ENCODE measurements around the gene LMNA. TPM values are rescaled to one million over a fixed set of nuclear protein-coding genes. Genes with fewer than 3 reads are reported as not detected.

Gene LMNA
- total RNA-seq, 2 experiments from 2014 or later = 6.5 to 14.3 TPM

- ChIA-PET POLR2A (interaction anchor here (0.6 to 2.3 kb wide), 9 partner anchors 10 to 351 kb away, joined by 3 to 11 read pairs (median 4); partner anchors contain the start of genes CCT3, SLC25A44, SMG5 and TSACC), CTCF (ENCODE audit: unreplicated experiment) (interaction anchor here (1.0 to 1.4 kb wide), 2 partner anchors 74 to 76 kb away, joined by 3 to 9 read pairs; no protein-coding TSS in a partner anchor)
- Histone ChIP-seq H3K9me3 (ENCODE audit: low read length) (no peaks in the 10 kb centered on the region), H4K20me1 (ENCODE audit: insufficient read depth, low read length) (no peaks in the 10 kb centered on the region), H3K4me1 (ENCODE audit: insufficient read depth, low read length, poor library complexity, severe bottlenecking) (peaks cover 74% of the 10 kb centered on the region), H3K36me3 (ENCODE audit: insufficient read depth, low read length) (peaks cover 8% of the 10 kb centered on the region; the same call in 1 of the 2 replicates), H3K79me2 (ENCODE audit: insufficient read depth, low read depth, low read length) (peaks cover 47% of the 10 kb centered on the region; the same call in 1 of the 2 replicates), H3K4me3 (ENCODE audit: low read depth, low read length, poor library complexity, severe bottlenecking) (peak overlapping the region; percentile 78), H2AFZ (ENCODE audit: low read length) (no peak overlapping the region), H3K27ac (ENCODE audit: low read depth, low read length, poor library complexity, severe bottlenecking) (peak overlapping the region; percentile 95), H3K4me2 (ENCODE audit: low read length) (peak overlapping the region; percentile 85), H3K9me2 (ENCODE audit: insufficient read depth, low read length) (no peaks in the 10 kb centered on the region)
- intact Hi-C loops (cut with micrococcal nuclease; ENCODE audit: unreplicated experiment) = loop anchor here (1.0 to 5.0 kb wide), 3 partner anchors 43 to 342 kb away; partner anchors contain the start of genes CCT3 and TSACC
- TF ChIP-seq EZH2phosphoT487 (IDR thresholded peaks at IDR 0.05; ENCODE audit: borderline replicate concordance, low read depth, low read length) = no peak
- TF ChIP-seq CTCF (conservative IDR thresholded peaks at IDR 0.05; ENCODE audit: low read length) = no peak
- BruUV-seq (replicated peaks) = no TSS peak
- peak; percentile 56 for DNase-seq (ENCODE audit: low spot score)
Measured at GRCh38 chr1:156150333-156151011, 36.0 kb downstream of the LMNA start.

- DNase-seq (ENCODE audit: low spot score) = peak; percentile 73
- Histone ChIP-seq H4K20me1 (ENCODE audit: insufficient read depth, low read length) (no peaks in the 10 kb centered on the region), H3K4me2 (ENCODE audit: low read length) (peak overlapping the region; percentile 85), H3K79me2 (ENCODE audit: insufficient read depth, low read depth, low read length) (peaks cover 54% of the 10 kb centered on the region), H3K9me2 (ENCODE audit: insufficient read depth, low read length) (no peaks in the 10 kb centered on the region), H3K36me3 (ENCODE audit: insufficient read depth, low read length) (peaks cover 11% of the 10 kb centered on the region; the same call in 1 of the 2 replicates), H2AFZ (ENCODE audit: low read length) (no peak overlapping the region), H3K27ac (ENCODE audit: low read depth, low read length, poor library complexity, severe bottlenecking) (peak overlapping the region; percentile 95), H3K4me1 (ENCODE audit: insufficient read depth, low read length, poor library complexity, severe bottlenecking) (peaks cover 79% of the 10 kb centered on the region), H3K9me3 (ENCODE audit: low read length) (no peaks in the 10 kb centered on the region), H3K4me3 (ENCODE audit: low read depth, low read length, poor library complexity, severe bottlenecking) (peak overlapping the region; percentile 78)
- ChIA-PET CTCF (ENCODE audit: unreplicated experiment) (interaction anchor here (0.6 to 1.4 kb wide), 4 partner anchors 62 to 75 kb away, joined by 3 to 9 read pairs (median 3); partner anchors contain the start of gene PMF1), POLR2A (interaction anchor here (0.6 to 2.3 kb wide), 12 partner anchors 12 to 189 kb away, joined by 3 to 11 read pairs (median 4); partner anchors contain the start of genes CCT3, PMF1, SLC25A44 and SMG5)
- intact Hi-C loops (cut with micrococcal nuclease; ENCODE audit: unreplicated experiment) = loop anchor here (1.0 to 5.0 kb wide), 3 partner anchors 42 to 341 kb away; partner anchors contain the start of genes CCT3 and TSACC
- TF ChIP-seq CTCF (conservative IDR thresholded peaks at IDR 0.05; ENCODE audit: low read length) = no peak
- TF ChIP-seq EZH2phosphoT487 (IDR thresholded peaks at IDR 0.05; ENCODE audit: borderline replicate concordance, low read depth, low read length) = no peak
- BruUV-seq (replicated peaks) = no TSS peak
Measured at GRCh38 chr1:156151093-156151688, 36.7 kb downstream of the LMNA start.

Data from OCI-LY7 (cell line).